ENCODE results near the gene PLCG2.

PLCG2 gene

DNA sequence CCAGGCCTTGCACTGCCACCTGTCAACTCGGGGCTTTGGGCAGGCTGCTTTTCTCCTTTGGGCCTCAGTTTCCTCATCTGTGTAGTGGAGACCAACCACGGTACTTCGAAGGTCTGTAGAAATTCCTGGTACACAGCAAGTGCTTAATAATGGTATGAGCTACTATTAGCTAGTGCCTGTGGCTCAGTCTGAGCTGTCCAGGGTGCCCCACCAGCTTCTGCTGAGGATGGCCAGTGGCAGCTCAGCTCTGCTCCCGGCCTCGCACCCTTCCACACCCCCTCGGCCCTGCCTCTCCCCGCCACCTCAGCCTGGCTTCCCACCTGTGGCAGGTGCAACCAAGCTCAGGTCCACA, 26.2 kb upstream of the PLCG2 start:
- no peak for TF ChIP-seq ZC3H10 (CRISPR knock-in tag; IDR thresholded peaks at IDR 0.05)
- no peak for TF ChIP-seq ZFP3 (CRISPR knock-in tag; IDR thresholded peaks at IDR 0.05)
- TF ChIP-seq, protein P1, sequence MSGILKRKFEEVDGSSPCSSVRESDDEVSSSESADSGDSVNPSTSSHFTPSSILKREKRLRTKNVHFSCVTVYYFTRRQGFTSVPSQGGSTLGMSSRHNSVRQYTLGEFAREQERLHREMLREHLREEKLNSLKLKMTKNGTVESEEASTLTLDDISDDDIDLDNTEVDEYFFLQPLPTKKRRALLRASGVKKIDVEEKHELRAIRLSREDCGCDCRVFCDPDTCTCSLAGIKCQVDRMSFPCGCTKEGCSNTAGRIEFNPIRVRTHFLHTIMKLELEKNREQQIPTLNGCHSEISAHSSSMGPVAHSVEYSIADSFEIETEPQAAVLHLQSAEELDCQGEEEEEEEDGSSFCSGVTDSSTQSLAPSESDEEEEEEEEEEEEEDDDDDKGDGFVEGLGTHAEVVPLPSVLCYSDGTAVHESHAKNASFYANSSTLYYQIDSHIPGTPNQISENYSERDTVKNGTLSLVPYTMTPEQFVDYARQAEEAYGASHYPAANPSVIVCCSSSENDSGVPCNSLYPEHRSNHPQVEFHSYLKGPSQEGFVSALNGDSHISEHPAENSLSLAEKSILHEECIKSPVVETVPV (CRISPR knock-in tag; IDR thresholded peaks at IDR 0.05): no peak
- TF ChIP-seq ARNTL (CRISPR knock-in tag; IDR thresholded peaks at IDR 0.05; ENCODE audit: borderline replicate concordance, low read depth): no peak
- no peak for TF ChIP-seq ZNF70 (CRISPR knock-in tag; IDR thresholded peaks at IDR 0.05)
- TF ChIP-seq ZNF565 (CRISPR knock-in tag; conservative IDR thresholded peaks at IDR 0.05; ENCODE audit: low read depth): no peak
- no peak for TF ChIP-seq TCF4 (CRISPR knock-in tag; IDR thresholded peaks at IDR 0.05; ENCODE audit: borderline replicate concordance)
- no peak for TF ChIP-seq TOX (CRISPR knock-in tag; IDR thresholded peaks at IDR 0.05; ENCODE audit: borderline replicate concordance)
- TF ChIP-seq RARB (CRISPR knock-in tag; IDR thresholded peaks at IDR 0.05): no peak
- TF ChIP-seq, protein P2, sequence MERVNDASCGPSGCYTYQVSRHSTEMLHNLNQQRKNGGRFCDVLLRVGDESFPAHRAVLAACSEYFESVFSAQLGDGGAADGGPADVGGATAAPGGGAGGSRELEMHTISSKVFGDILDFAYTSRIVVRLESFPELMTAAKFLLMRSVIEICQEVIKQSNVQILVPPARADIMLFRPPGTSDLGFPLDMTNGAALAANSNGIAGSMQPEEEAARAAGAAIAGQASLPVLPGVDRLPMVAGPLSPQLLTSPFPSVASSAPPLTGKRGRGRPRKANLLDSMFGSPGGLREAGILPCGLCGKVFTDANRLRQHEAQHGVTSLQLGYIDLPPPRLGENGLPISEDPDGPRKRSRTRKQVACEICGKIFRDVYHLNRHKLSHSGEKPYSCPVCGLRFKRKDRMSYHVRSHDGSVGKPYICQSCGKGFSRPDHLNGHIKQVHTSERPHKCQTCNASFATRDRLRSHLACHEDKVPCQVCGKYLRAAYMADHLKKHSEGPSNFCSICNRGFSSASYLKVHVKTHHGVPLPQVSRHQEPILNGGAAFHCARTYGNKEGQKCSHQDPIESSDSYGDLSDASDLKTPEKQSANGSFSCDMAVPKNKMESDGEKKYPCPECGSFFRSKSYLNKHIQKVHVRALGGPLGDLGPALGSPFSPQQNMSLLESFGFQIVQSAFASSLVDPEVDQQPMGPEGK (CRISPR knock-in tag; IDR thresholded peaks at IDR 0.05; ENCODE audit: borderline replicate concordance): no peak
- no peak for TF ChIP-seq GLIS3 (CRISPR knock-in tag; IDR thresholded peaks at IDR 0.05)
- TF ChIP-seq CSDC2 (CRISPR knock-in tag; IDR thresholded peaks at IDR 0.05): no peak
- TF ChIP-seq, protein P3, sequence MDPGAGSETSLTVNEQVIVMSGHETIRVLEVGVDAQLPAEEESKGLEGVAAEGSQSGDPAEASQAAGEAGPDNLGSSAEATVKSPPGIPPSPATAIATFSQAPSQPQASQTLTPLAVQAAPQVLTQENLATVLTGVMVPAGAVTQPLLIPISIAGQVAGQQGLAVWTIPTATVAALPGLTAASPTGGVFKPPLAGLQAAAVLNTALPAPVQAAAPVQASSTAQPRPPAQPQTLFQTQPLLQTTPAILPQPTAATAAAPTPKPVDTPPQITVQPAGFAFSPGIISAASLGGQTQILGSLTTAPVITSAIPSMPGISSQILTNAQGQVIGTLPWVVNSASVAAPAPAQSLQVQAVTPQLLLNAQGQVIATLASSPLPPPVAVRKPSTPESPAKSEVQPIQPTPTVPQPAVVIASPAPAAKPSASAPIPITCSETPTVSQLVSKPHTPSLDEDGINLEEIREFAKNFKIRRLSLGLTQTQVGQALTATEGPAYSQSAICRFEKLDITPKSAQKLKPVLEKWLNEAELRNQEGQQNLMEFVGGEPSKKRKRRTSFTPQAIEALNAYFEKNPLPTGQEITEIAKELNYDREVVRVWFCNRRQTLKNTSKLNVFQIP (CRISPR knock-in tag; IDR thresholded peaks at IDR 0.05; ENCODE audit: borderline replicate concordance, low read depth): no peak
- TF ChIP-seq BACH2 (CRISPR knock-in tag; IDR thresholded peaks at IDR 0.05; ENCODE audit: borderline replicate concordance): no peak
- ATAC-seq: no peak

DNA sequence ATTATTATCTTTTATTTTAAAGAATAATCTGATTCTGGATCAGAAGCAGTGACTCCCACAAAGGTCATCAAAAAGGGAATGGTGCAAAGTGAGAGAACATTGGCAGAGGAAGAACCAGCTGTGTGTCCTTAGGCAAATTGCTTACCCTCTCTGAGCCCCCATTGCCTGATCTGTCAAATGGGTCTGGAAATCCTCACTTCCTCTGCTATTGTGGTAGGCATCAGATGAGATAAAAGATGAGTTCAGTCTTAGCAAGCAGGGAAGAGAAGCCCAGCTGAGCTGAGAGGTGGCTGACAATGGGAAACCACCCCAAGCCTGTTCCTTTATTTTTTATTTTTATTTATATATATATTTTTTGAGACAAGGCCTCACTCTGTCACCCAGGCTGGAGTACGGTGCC, 24.2 kb upstream of the PLCG2 start:
- no peak for ATAC-seq
- TF ChIP-seq ARNTL (CRISPR knock-in tag; IDR thresholded peaks at IDR 0.05; ENCODE audit: borderline replicate concordance, low read depth) (no peak), PPARA (CRISPR knock-in tag; IDR thresholded peaks at IDR 0.05; ENCODE audit: borderline replicate concordance) (no peak), BACH2 (CRISPR knock-in tag; IDR thresholded peaks at IDR 0.05; ENCODE audit: borderline replicate concordance) (no peak), ZC3H10 (CRISPR knock-in tag; IDR thresholded peaks at IDR 0.05) (no peak), ESRRG (CRISPR knock-in tag; IDR thresholded peaks at IDR 0.05) (no peak), ZNF8 (CRISPR knock-in tag; IDR thresholded peaks at IDR 0.05) (no peak)
- TF ChIP-seq, protein P4, sequence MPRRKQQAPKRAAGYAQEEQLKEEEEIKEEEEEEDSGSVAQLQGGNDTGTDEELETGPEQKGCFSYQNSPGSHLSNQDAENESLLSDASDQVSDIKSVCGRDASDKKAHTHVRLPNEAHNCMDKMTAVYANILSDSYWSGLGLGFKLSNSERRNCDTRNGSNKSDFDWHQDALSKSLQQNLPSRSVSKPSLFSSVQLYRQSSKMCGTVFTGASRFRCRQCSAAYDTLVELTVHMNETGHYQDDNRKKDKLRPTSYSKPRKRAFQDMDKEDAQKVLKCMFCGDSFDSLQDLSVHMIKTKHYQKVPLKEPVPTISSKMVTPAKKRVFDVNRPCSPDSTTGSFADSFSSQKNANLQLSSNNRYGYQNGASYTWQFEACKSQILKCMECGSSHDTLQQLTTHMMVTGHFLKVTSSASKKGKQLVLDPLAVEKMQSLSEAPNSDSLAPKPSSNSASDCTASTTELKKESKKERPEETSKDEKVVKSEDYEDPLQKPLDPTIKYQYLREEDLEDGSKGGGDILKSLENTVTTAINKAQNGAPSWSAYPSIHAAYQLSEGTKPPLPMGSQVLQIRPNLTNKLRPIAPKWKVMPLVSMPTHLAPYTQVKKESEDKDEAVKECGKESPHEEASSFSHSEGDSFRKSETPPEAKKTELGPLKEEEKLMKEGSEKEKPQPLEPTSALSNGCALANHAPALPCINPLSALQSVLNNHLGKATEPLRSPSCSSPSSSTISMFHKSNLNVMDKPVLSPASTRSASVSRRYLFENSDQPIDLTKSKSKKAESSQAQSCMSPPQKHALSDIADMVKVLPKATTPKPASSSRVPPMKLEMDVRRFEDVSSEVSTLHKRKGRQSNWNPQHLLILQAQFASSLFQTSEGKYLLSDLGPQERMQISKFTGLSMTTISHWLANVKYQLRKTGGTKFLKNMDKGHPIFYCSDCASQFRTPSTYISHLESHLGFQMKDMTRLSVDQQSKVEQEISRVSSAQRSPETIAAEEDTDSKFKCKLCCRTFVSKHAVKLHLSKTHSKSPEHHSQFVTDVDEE (CRISPR knock-in tag; IDR thresholded peaks at IDR 0.05): no peak
- TF ChIP-seq, protein P3 (CRISPR knock-in tag; IDR thresholded peaks at IDR 0.05; ENCODE audit: borderline replicate concordance, low read depth): no peak

DNA sequence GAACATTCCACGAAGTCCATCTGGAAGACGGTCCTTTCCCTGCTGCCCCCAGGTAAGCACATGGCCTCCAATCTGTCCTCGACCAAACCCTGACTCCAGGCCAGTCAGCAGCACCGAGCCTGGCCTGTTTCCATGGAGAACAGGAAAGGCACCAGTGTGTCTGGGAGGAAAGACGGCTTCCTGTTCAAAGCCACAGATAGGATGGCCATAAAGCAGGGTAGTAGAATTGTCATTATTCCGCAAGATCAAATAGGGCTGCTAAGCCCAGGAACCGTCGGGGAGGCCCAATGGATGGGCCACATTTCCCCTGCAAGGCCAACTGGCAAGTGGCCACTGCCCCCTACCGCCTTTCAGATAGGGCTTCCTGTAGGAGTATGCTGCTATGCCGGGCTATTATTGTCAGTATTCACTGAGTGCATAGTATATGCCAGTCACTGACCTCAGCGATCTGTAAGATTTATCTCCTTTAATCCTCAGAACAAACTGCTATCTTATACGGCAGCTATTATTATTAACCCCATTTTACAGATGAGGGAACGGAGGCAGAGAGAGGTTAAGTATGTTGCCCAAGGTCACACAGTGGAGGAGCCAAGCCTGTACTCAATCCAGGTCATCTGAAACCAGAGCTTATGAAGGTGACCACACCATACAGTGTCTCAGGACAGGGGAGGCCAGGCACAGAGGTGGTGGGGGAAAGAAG, 23.0 kb upstream of the PLCG2 start:
- no peak for TF ChIP-seq CSDC2 (CRISPR knock-in tag; IDR thresholded peaks at IDR 0.05)
- no peak for TF ChIP-seq TOX (CRISPR knock-in tag; IDR thresholded peaks at IDR 0.05; ENCODE audit: borderline replicate concordance)
- no peak for TF ChIP-seq ARNTL (CRISPR knock-in tag; IDR thresholded peaks at IDR 0.05; ENCODE audit: borderline replicate concordance, low read depth)
- no peak for TF ChIP-seq TCF4 (CRISPR knock-in tag; IDR thresholded peaks at IDR 0.05; ENCODE audit: borderline replicate concordance)
- TF ChIP-seq PPARA (CRISPR knock-in tag; IDR thresholded peaks at IDR 0.05; ENCODE audit: borderline replicate concordance): no peak
- no peak for TF ChIP-seq OSR1 (CRISPR knock-in tag; IDR thresholded peaks at IDR 0.05)
- TF ChIP-seq BACH2 (CRISPR knock-in tag; IDR thresholded peaks at IDR 0.05; ENCODE audit: borderline replicate concordance): no peak
- TF ChIP-seq, protein P5, sequence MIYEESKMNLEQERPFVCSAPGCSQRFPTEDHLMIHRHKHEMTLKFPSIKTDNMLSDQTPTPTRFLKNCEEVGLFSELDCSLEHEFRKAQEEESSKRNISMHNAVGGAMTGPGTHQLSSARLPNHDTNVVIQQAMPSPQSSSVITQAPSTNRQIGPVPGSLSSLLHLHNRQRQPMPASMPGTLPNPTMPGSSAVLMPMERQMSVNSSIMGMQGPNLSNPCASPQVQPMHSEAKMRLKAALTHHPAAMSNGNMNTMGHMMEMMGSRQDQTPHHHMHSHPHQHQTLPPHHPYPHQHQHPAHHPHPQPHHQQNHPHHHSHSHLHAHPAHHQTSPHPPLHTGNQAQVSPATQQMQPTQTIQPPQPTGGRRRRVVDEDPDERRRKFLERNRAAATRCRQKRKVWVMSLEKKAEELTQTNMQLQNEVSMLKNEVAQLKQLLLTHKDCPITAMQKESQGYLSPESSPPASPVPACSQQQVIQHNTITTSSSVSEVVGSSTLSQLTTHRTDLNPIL (CRISPR knock-in tag; IDR thresholded peaks at IDR 0.05; ENCODE audit: low read depth): no peak
- TF ChIP-seq, protein P2 (CRISPR knock-in tag; IDR thresholded peaks at IDR 0.05; ENCODE audit: borderline replicate concordance): no peak
- TF ChIP-seq ZFP3 (CRISPR knock-in tag; IDR thresholded peaks at IDR 0.05): no peak
- ATAC-seq: no peak; the same call in 2 of the 3 replicates
